Stimulated activated naive CD4-positive, alpha-beta T cell treated with Interleukin-2 at 50 U/mL for 16 hours (primary cell): ENCODE results near the gene PP2D1.
"Not testable (repeated sequence)": the region's sequence is repeated elsewhere in the genome, so short reads cannot be mapped to it uniquely, and the experiment has no call there.

ENCODE experiments used
- DNase-seq: peaks from one replicate; lab custom pipeline; 2025; lab: John Stamatoyannopoulos, UW

The PP2D1 gene, protein sequence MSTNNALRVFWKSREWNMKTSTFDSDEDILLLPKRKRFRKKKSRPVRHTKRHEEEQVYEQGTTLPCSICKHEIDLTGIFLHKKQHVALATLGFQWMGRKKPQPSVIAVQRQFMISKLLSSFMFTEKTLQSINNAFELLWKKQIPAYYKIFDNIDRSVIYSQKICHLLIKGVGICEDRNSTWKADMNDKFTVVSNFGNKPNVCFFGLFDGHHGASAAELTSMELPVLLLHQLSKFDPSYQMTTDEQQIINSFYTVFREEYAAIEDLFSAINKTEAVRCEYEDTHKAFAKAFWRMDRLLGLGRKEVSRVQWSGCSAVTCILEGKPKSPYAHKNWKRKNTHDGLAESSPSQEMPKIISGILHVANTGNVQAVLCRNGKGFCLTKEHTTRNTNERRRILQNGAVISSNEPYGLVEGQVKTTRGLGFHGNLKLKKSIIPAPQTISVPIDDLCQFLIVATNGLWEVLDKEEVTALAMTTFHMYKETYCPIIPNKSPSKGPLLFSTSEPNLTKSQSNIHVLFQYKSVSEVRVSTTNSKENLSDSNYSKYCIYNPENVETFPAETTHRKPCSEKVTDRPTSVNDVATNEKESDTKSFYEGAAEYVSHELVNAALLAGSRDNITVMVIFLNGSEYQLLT

DNA sequence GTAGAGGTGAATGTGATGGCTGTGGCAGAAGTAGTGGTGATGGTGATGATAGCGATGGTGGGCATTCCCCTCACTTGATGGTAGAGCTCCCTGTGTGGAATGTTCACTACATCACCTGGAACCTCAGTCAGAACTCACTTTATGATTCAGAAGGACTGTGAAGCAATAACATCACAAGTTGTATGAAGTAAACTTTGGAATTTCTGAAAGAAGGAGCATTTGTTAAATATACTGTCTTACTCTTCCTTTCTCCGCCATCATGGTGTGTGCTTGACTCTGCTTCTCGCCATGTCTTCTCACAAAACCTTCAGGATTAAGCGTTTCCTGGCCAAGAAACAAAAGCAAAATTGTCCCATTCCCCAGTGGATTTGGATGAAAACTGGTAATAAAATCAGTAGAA is at the start of gene PP2D1:
TSS of gene PP2D1 (minus strand) at position 101 of the 400 bp plus-strand sequence. CDS start 192 bp downstream, outside the sequence.
- DNase-seq: no peak

DNA sequence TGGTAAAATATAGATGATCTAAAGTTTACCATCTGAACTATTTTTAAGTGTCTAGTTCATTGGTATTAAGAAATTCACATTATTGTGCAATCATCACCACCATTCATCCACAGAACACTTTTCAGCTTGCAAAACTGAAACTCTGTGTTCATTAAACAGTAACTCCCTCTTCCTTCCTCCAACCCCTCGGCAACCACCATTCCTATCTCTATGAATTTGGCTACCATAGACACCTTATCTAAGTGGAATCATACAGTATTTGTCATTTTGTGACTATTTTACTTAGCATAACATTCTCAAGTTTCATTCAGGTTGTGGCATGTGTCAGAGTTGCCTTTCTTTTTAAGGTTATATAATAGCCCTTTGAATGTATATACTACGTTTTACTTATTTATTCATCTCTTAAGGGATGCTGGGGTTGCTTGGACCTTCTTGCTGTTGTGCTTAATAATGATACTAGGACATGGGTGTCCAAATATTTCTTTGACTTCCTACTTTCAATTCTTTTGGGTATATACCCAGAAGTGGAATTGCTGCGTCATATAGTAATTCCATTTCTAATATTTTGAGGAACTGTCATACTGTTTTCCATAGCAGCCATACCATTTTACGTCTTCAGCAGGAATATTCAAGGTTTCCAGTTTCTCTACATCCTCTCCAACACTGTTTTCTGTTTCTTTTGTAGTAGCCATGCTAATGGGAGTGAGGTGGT is 49.1 kb upstream of the PP2D1 start:
- peak; percentile 35 for DNase-seq

DNA sequence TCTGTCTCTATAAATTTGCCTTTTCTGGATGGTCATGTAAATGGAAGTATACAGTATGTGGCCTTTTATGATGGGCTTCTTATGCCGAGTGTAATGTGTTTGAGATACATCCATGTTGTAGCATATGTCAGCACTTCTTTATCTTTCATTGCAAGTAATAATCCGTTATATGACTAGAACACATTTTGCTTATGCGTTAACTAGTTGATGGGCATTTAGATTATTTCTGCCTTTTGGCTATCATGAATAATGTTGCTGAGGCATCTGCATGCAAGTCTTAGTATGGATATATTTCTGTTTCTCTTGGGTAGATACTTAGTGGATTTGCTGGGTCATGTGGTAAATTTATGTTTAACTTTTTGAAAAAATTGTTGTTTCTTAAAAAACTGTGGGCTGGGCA is 47.9 kb upstream of the PP2D1 start:
- DNase-seq: no peak

DNA sequence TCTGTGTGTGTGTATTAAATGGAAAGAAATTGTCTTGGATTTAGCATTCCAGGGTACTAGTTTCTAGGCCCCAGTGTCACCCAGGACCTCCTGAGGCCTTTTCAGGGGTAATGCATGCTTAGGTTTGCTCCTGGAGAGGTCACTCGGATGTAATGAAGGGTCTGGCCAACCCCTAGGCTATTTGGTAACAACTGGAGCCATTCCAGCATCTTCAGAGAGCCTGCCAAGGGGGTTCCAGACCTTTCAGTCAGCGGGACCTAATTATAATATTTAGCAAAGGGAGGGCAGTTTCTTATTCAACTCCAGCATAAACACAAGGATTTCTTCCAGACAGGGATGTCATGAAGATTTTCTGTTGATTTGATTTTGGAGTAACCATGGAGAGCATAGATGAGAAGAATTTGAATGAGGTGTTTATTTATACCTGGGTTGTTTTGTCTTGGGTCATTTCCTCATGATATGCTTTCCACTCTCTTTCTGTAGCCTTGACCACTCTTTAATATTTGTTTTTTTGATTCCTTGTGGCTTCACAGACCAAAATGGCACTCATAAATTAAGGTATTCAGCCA is 45.6 kb upstream of the PP2D1 start:
- no peak for DNase-seq

DNA sequence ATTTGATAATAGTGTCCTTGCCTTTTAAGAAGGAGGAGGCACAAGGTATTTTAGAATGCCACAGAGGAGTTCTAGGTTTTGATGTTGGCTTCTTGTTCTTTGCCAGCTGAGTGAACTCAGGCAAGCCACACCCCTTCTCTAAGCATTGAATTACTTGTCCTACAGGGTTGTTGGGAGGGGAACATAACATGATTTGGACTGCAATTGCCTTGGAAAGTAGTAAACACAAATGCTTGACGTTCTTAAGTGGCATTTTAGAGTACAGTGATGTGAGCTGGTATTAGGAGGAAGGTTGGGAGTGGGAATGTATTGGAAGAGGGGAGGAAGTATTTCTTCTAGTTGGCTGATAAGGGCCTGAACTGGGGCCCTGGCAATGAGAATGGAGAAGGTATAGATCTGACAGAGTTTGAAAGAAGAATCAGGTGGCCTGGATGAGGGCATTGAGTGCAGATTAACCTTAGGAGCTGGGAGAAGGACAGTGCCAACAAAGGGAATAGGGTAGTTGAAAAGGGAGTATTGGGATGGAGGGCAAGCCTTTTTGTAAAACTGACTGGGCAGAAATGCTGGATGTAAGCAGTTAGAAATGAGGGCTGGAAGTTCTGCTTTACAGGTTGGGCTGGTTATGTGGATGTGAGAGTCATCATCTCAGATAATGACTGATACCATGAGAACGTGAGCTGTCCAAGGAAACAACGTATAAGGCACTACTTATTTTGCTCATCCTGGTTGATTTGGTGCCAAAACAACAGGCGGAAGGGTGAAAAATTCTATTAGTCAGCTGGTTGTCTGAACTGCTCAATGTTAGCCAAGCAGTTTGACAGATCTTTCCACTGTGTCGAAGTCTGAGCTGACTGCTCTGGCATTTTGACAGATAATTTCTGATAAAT is 44.9 kb upstream of the PP2D1 start:
- DNase-seq: peak; percentile 23

DNA sequence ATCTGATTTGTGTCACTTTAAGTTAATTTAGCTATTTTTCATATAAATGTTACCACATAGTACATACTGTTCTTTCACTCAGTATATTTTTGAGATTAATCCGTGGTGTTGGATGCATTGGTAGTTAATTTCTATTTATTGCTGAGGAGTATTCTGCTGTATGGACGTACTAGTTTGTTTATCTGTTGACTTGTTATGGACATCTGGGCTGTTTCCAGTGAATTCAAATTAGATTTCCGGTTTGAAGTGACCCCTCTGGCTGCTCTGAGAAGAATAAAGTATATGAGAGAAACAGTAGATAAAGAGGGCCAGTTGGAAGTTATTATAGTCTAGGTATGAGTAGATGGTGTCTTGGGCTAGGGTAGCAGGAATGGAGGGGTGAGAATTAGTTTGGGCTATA is 43.8 kb upstream of the PP2D1 start:
- no peak for DNase-seq

DNA sequence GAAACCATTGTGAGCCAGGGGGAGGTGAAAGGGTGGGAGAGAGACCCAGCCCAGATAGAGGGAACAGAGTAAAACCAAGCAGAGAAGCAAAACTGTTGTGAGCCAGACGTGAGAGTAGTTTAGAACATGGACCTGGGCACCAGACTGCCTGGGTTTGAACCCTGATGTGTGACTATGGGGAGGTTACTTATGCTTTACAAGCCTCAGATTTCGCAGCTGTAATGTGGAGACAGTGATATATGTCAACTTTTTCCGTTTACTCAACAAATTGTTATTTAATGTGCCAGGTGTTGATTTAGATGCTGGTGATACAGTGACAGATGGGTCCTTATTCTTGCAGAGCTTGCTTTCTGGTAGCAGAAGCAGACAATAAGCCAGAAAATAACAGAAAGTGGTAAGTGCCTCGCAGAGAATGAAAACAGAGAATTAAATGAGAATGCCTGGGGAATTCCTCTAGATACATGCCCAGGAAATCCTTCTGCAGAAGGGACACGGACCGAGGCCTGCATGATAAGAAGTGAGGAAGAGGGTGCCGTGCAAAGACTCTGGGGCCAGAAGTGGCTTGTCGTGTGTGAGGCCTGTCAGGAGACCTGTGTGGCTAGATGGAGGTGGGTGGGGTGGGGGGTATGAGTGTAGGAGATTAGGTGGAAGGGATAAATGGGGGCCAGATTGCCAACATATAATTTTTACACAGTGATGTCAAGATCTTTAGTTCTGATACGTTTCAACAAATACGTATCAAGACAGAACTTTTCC is 43.1 kb upstream of the PP2D1 start:
- DNase-seq: peak; percentile 54

DNA sequence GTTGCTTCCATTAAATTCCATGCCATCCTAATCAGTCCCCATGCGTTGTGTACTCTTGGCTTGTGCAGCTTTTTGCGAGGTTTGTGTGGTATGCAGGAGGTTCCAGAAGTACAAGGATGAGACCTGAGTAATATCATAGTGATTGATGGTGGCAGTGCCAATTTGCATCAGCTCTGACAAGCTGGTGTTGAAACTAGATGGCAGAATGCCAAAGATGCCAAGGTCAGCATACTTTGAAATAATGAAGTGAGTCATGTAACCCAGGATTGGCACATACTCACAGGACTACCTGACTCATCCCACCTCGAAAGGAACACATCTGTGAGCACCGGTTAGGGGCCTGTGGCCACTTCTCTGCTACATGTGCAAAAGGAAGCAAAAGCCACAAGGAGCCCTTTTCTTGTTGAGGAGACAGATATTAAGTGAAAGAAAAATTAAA is 42.5 kb upstream of the PP2D1 start:
- peak; percentile 81 for DNase-seq

DNA sequence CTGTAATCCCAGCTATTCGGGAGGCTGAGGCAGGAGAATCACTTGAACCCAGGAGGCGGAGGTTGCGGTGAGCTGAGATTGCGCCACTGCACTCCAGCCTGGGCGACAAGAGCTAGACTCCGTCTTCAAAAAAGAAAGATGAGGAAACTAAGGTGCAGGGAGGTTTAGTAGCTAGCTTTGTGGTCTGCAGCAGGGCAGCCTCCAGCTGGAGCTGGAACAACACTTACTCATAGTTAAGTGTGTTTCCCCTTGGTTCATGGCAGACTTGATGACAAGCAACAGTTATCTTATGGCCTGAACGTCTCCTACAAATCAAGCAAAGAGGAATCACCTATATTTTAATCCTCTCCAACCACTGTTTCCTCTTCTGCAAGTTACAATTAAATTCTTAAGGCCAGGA is 40.8 kb upstream of the PP2D1 start:
- no peak for DNase-seq

DNA sequence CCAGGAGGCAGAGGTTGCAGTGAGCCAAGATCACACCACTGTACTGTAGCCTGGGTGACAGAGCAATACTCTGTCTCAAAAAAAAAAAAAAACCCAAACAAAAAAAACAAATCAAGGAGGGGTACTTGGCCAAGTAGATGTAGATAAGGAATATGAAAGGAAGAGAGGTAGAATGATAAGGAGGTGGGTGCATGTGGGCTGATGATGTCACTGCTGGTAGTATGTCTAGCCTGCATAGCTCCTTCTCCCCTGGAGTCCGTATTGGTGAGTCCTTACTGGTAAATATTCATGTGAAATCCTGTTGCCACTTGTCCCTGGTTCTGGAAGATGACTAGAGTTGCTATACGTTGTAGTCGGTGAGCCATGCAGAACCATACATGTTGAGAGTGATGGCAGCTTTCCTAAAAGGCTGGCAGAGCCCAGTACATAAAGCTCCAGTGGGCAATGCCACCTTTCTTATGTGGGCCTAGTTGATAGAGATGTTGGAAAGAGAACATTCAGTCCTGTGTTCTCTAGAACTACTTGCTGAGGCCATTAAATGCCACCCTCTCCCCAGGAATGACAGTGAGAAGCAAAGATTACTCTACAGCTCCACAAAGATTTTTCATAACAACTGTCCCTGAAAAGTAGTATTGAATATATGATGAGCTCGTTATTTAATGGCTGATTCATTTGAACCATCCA is 39.2 kb upstream of the PP2D1 start:
- no peak for DNase-seq

DNA sequence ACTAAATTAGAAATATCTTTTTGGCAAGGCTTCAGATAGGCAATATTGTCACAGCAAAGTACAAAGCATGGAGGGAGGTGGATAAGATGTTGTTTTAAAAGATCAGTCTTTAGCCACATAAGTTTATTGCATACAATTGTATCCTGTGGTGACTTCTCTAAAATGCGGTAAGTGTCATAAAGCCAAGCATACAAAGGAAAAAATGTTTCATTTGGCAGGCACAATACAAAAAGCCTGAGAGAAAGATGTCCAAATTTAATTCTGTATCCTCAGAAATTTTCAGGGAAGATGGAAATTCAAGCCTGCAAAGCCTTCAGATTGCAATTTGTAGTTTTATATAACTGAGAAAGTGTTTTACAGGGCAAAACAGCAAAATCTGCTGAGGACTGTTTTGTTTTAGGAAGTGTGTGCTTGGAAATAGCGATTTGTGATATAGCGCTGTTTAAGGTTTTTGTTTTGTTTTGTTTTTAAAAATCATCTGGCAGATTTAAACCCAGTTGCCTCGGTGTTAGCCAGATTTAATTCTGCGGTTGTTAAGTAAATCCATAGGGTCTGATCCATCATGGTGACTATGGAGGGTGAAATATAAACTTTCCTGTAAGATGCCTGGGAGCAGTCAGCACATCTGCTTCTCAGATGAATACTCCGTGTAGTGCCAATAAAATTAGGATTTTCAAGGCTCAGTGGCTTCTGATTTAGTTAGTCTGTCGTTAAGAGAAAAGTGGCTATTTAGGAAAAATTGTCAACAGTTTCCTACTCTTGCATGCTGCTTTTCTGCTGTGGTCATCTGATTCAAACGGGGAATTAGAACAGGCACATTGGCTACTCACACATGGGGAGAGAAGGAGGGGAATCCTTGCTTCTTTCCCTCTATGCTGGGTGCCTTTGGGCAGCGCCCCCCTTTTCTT is 36.2 kb upstream of the PP2D1 start:
- no peak for DNase-seq

DNA sequence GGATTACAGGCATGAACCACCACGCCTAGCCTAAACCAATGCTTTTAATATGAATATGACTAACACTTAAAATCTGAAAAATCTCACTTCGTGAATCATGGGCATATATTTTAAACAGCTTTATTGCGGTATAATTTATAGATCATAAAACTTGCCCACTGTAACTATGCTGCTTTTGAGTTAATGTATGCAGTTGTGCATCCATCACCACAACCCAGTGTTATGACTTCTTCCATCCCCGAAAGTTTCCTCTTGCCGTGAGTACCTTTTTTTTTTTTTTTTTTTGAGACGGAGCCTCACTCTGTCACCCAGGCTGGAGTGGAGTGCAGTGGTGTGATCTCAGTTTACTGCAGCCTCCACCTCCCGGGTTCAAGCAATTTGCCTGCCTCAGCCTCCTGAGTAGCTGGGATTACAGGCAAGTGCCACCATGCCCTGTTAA is 35.3 kb upstream of the PP2D1 start:
- no peak for DNase-seq

DNA sequence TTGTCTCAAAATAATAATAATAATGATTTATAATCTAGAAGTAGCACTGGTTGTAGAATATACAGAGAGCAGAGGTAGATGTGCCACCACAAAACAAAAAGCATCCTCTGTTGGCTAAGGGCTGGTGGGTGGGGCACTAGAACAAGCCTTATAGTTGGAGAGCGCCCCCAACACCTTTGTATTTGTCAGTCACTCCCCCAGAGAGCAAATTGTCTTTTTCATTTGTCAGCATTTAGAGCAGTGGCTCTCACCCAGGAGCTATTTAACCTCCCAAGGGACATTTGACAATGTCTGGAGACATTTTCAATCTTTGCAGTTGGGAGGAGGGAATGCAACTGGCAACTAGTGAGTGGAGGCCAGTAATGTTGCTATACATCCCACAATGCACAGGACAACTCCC is 34.5 kb upstream of the PP2D1 start:
- DNase-seq: no peak

DNA sequence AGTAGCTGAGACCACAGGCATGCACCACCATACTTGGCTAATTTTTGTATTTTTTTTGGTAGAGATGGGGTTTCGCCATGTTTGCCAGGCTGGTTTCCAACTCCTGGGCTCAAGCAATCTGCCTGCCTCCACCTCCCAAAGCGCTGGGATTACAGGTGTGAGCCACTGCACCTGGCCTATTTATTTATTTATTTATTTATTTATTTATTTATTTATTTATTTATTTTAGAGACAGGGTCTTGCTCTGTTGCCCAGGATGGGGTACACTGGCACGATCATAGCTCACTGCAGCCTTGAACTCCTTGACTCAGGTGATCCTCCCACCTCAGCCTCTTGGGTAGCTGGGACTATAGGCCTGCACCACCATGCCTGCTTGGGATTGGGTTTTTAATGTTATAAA is 33.1 kb upstream of the PP2D1 start:
- not testable (repeated sequence) for DNase-seq

DNA sequence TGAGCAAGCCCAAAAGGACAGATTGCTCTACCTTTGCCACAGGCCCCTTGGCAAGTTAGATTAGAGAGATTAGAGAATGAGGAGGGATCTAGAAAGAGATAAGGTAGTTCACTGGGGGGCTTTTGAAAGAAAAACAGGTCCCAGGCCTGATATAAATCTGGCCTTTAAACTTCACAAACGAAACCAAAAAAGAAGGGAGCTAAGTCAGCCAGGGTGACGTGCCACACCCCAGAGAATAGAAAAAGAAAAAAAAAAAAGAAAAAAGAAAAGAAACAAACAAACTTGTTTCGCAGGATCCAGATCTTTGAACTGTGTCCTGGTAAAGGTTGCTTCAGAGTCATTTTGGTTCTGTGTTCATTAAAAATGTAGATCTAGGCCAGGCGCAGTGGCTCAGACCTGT is 31.8 kb upstream of the PP2D1 start:
- no peak for DNase-seq

DNA sequence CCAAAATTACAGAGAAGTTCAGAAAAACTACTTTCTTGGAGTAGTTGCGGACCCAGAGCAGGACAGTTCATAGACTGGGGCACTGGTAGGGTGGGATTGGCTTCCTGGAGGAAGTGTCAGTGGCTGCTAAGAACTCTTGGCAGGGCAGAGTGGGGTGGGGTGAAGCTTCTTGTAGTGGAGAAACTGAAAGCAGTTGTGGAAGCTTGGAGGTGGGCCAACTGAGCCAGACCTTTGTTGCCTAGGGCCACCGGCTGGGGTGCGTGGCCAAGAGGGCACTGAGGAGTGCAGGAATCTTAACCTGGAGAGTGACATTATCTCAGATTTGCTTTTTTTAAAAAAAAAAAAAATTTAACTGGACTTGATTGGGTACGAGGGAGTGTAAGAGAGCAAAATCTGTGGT is 31.3 kb upstream of the PP2D1 start:
- DNase-seq: peak; percentile 45

DNA sequence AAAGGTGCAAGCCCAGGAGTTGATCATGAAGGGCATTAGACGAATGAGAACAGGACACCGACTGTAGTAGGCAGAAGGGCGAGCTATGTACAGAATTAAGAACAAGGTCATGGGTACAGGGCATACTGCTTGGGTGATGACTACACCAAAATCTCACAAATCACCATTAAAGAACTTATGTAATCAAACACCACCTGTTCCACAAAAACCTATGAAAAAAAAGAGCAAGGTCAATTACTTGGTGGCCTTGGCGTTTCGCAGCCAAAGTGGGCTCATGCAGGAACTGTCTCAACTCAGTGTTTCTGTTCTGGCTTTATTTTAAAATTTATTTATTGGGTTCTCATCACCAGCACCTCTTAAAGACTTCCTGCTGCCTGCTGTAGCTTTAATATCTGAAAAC is 30.3 kb upstream of the PP2D1 start:
- no peak for DNase-seq

DNA sequence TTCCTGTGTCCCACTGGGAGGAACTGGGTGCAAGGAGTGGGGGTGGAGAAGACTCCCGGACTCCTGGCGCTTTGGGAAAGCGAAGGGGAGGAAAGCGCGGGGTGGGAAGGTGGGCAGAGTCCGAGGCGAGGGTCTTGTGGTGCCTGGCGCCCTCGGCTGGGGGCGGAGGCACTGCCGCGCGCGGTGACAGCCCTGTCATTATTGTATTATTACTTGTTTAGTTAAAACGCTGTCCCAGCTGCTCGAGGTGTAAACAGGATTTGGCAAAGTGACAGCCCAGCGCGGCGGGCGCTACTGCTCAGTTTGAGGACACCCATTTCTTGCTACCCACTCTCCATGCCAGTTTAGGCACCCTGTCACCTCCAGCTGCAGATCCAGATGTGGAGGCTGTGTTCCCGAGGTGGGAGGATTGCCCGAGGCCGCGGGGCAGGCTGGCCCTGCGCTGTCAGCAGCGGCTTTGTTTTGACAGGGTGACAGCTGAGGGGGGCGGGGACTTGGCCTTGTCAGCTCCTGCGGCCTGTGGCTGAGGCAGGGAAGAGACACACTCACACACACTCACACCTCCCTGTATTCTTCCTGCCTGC is 29.2 kb upstream of the PP2D1 start:
- peak; percentile 76 for DNase-seq
